Neural crest cell (in vitro differentiated cells): Measurements from ENCODE around the gene SLC7A6OS. TPM values are rescaled to one million over a fixed set of nuclear protein-coding genes. Genes with fewer than 3 reads are reported as not detected.

ENCODE experiments used
- DNase-seq: peaks from one replicate; pipeline ENCODE4 v3.0.0; 2021; ENCODE audit warnings: low read depth, mixed read lengths, low spot score
- H3K27ac Mint-ChIP-seq: one replicate; pipeline ENCODE4 v1.8.0; 2021; ENCODE audit warnings: mild to moderate bottlenecking, mixed read lengths; ENCODE audit not compliant: unreplicated experiment
- H3K27me3 Mint-ChIP-seq: 2 replicates; pipeline ENCODE4 v1.8.0; 2021; ENCODE audit warnings: low read depth, mild to moderate bottlenecking, mixed read lengths
- H3K36me3 Mint-ChIP-seq: 2 replicates; pipeline ENCODE4 v1.8.0; 2021; ENCODE audit warnings: low read depth, mild to moderate bottlenecking, mixed read lengths
- H3K4me1 Mint-ChIP-seq: 2 replicates; pipeline ENCODE4 v1.8.0; 2021; ENCODE audit warnings: mixed read lengths
- H3K4me3 Mint-ChIP-seq: one replicate; pipeline ENCODE4 v1.8.0; 2021; ENCODE audit warnings: mild to moderate bottlenecking, mixed read lengths
- H3K9me3 Mint-ChIP-seq: 2 replicates; pipeline ENCODE4 v1.8.0; 2021; ENCODE audit warnings: mixed read lengths
- CTCF ChIP-seq: fragments of 200-600 bp; sonication (generic); conservative IDR thresholded peaks from 2 replicates; pipeline ENCODE4 v1.5.0; 2021; ENCODE audit warnings: antibody characterized with exemption, mild to moderate bottlenecking
- total RNA-seq: library from RNA; stranded (reverse); gene quantifications from 2 replicates; pipeline ENCODE4 v1.2.1, GENCODE V29; 2021

The SLC7A6OS gene
- total RNA-seq, 1 donor from 2014 or later = 23.8 TPM

- Mint-ChIP-seq H3K4me1 (no peaks in the 10 kb centered on the region), H3K36me3 (peaks cover 5% of the 10 kb centered on the region), H3K4me3 (no peak overlapping the region), H3K9me3 (no peaks in the 10 kb centered on the region), H3K27me3 (no peaks in the 10 kb centered on the region), H3K27ac (peak overlapping the region; percentile 19)
- TF ChIP-seq CTCF = no peak
- no peak for DNase-seq
Observed at GRCh38 chr16:68297908-68298307, 12.8 kb downstream of the SLC7A6OS start.

- no peak overlapping the region for H3K27ac Mint-ChIP-seq
Observed at GRCh38 chr16:68296693-68297092, 14.1 kb downstream of the SLC7A6OS start.

GRCh38 chr16:68296291-68296690 lies 14.5 kb downstream of the SLC7A6OS start:
- no peaks in the 10 kb centered on the region for H3K4me1 Mint-ChIP-seq
- no peaks in the 10 kb centered on the region for H3K27me3 Mint-ChIP-seq
- no peaks in the 10 kb centered on the region for H3K9me3 Mint-ChIP-seq
- TF ChIP-seq CTCF = no peak
- DNase-seq = no peak
- H3K36me3 Mint-ChIP-seq = no peaks in the 10 kb centered on the region
- no peak overlapping the region for H3K4me3 Mint-ChIP-seq
- no peak overlapping the region for H3K27ac Mint-ChIP-seq

More at GRCh38 chr16:68296693-68297092, 14.1 kb downstream of the SLC7A6OS start:
- no peak for DNase-seq
- TF ChIP-seq CTCF = no peak
- Mint-ChIP-seq H3K4me1 (no peaks in the 10 kb centered on the region), H3K36me3 (no peaks in the 10 kb centered on the region), H3K9me3 (no peaks in the 10 kb centered on the region), H3K27me3 (no peaks in the 10 kb centered on the region), H3K4me3 (no peak overlapping the region)

- TF ChIP-seq CTCF = no peak
- Mint-ChIP-seq H3K27ac (no peak overlapping the region), H3K4me1 (no peaks in the 10 kb centered on the region), H3K9me3 (no peaks in the 10 kb centered on the region), H3K36me3 (peaks cover 6% of the 10 kb centered on the region), H3K27me3 (no peaks in the 10 kb centered on the region), H3K4me3 (no peak overlapping the region)
- no peak for DNase-seq
Observed at GRCh38 chr16:68292425-68292824, 18.3 kb downstream of the SLC7A6OS start.

DNA sequence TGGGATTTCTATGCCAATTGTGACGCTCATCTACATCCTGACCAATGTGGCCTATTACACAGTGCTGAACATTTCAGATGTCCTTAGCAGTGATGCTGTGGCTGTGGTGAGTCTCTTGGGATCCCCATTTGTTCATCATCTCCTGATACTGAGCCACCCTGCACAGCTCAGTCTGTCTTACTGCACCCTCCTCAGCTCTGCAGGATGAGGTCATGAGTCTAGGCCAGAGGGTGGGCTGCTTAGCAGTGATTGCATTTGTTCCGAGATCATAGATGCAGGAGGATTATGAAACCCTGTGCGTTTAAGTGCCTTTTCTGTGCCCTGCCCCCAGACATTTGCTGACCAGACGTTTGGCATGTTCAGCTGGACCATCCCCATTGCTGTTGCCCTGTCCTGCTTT lies 19.5 kb downstream of the SLC7A6OS start:
- no peak for TF ChIP-seq CTCF
- Mint-ChIP-seq H3K36me3 (peaks cover 10% of the 10 kb centered on the region), H3K27me3 (no peaks in the 10 kb centered on the region), H3K4me1 (no peaks in the 10 kb centered on the region), H3K4me3 (no peak overlapping the region), H3K9me3 (no peaks in the 10 kb centered on the region), H3K27ac (no peak overlapping the region)
- DNase-seq = no peak

GRCh38 chr16:68290450-68290849 lies 20.3 kb downstream of the SLC7A6OS start:
- TF ChIP-seq CTCF = no peak
- Mint-ChIP-seq H3K27ac (no peak overlapping the region), H3K4me3 (no peak overlapping the region), H3K4me1 (no peaks in the 10 kb centered on the region), H3K36me3 (peaks cover 10% of the 10 kb centered on the region), H3K27me3 (no peaks in the 10 kb centered on the region), H3K9me3 (no peaks in the 10 kb centered on the region)
- no peak for DNase-seq
